OCI-LY3 (cell line): ENCODE data around the gene ELFN2.

Experiments
- H2AFZ ChIP-seq: fragments of 200-600, 300-600 bp; shearing (Covaris generic); 2 replicates; pipeline ENCODE4 v1.6.0; 2014; ENCODE audit warnings: antibody characterized with exemption, low read depth, low read length
- H3K27ac ChIP-seq: fragments of 200-600, 300-600 bp; sonication (generic); 2 replicates; pipeline ENCODE4 v1.5.1; 2014; ENCODE audit warnings: mild to moderate bottlenecking, low read length, moderate library complexity, mixed read lengths
- H3K27me3 ChIP-seq: fragments of 200-600, 300-600 bp; sonication (generic); 2 replicates; pipeline ENCODE4 v1.6.1; 2014; ENCODE audit warnings: low read depth, low read length, mixed read lengths
- H3K36me3 ChIP-seq: fragments of 200-600, 300-600 bp; sonication (generic); replicated peaks from 2 replicates; pipeline ENCODE3; 2014; ENCODE audit warnings: low read depth, low read length, mixed read lengths
- H3K4me1 ChIP-seq: fragments of 300-600, 200-600 bp; sonication (generic); 2 replicates; pipeline ENCODE4 v1.6.1; 2014; ENCODE audit warnings: low read length, mixed read lengths
- H3K4me2 ChIP-seq: fragments of 200-600, 300-600 bp; sonication (generic); 2 replicates; pipeline ENCODE4 v1.6.1; 2014; ENCODE audit warnings: low read length, mixed read lengths
- H3K4me3 ChIP-seq: fragments of 300-600, 200-600 bp; sonication (generic); 2 replicates; pipeline ENCODE4 v1.5.1; 2014; ENCODE audit warnings: antibody characterized with exemption, mild to moderate bottlenecking, low read length, moderate library complexity
- H3K79me2 ChIP-seq: fragments of 300-600, 200-600 bp; shearing (Covaris generic); 2 replicates; pipeline ENCODE4 v1.6.1; 2014; ENCODE audit warnings: mild to moderate bottlenecking, low read length, mixed read lengths
- H3K9ac ChIP-seq: fragments of 300-600, 200-600 bp; shearing (Covaris generic); 2 replicates; pipeline ENCODE4 v1.6.0; 2014; ENCODE audit warnings: mild to moderate bottlenecking, low read length, moderate library complexity
- H3K9me3 ChIP-seq: fragments of 200-600, 300-600 bp; shearing (Covaris generic); 2 replicates; pipeline ENCODE4 v1.6.1; 2014; ENCODE audit warnings: low read length, mixed read lengths; ENCODE audit not compliant: insufficient read depth
- H4K20me1 ChIP-seq: fragments of 200-600, 300-600 bp; sonication (generic); 2 replicates; pipeline ENCODE4 v1.6.1; 2016; ENCODE audit warnings: low read length, mixed read lengths; ENCODE audit not compliant: insufficient read depth
- EZH2phosphoT487 ChIP-seq: fragments of 200-600 bp; shearing (Covaris generic); IDR thresholded peaks from 2 replicates; pipeline ENCODE4 v1.6.1; 2018; ENCODE audit warnings: antibody characterized with exemption, mixed run types, low read depth
- TF ChIP-seq, protein P1 (sequence below): fragments of 200-600, 300-600 bp; sonication (generic); IDR thresholded peaks from 2 replicates; pipeline ENCODE4 v1.5.1; 2014; ENCODE audit warnings: antibody characterized with exemption, low read length, low read depth

ELFN2 gene

GRCh38 chr22:37343348-37343747, 83.9 kb downstream of the ELFN2 start:
- Histone ChIP-seq H3K79me2 (no peaks in the 10 kb centered on the region), H3K9me3 (no peaks in the 10 kb centered on the region), H3K9ac (no peak overlapping the region), H3K4me2 (no peak overlapping the region), H3K27me3 (peaks cover 32% of the 10 kb centered on the region), H4K20me1 (no peaks in the 10 kb centered on the region), H3K4me1 (peaks cover 10% of the 10 kb centered on the region), H3K4me3 (no peak overlapping the region), H3K36me3 (no peaks in the 10 kb centered on the region), H2AFZ (no peak overlapping the region), H3K27ac (no peak overlapping the region)
- TF ChIP-seq, protein P1, sequence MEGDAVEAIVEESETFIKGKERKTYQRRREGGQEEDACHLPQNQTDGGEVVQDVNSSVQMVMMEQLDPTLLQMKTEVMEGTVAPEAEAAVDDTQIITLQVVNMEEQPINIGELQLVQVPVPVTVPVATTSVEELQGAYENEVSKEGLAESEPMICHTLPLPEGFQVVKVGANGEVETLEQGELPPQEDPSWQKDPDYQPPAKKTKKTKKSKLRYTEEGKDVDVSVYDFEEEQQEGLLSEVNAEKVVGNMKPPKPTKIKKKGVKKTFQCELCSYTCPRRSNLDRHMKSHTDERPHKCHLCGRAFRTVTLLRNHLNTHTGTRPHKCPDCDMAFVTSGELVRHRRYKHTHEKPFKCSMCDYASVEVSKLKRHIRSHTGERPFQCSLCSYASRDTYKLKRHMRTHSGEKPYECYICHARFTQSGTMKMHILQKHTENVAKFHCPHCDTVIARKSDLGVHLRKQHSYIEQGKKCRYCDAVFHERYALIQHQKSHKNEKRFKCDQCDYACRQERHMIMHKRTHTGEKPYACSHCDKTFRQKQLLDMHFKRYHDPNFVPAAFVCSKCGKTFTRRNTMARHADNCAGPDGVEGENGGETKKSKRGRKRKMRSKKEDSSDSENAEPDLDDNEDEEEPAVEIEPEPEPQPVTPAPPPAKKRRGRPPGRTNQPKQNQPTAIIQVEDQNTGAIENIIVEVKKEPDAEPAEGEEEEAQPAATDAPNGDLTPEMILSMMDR = no peak
- TF ChIP-seq EZH2phosphoT487 = no peak

GRCh38 chr22:37342065-37342464, 85.2 kb downstream of the ELFN2 start:
- Histone ChIP-seq H2AFZ (no peak overlapping the region), H3K79me2 (no peaks in the 10 kb centered on the region), H3K9ac (no peak overlapping the region), H3K27ac (no peak overlapping the region), H3K4me3 (no peak overlapping the region), H3K27me3 (peaks cover 35% of the 10 kb centered on the region), H3K9me3 (no peaks in the 10 kb centered on the region), H3K4me2 (no peak overlapping the region), H3K36me3 (no peaks in the 10 kb centered on the region), H4K20me1 (no peaks in the 10 kb centered on the region), H3K4me1 (peaks cover 22% of the 10 kb centered on the region)
- TF ChIP-seq, protein P1 = no peak
- no peak for TF ChIP-seq EZH2phosphoT487

- no peak overlapping the region for H3K9ac ChIP-seq
- H3K36me3 ChIP-seq = no peaks in the 10 kb centered on the region
- no peaks in the 10 kb centered on the region for H4K20me1 ChIP-seq
- no peak for TF ChIP-seq EZH2phosphoT487
- TF ChIP-seq, protein P1 = no peak
- H3K79me2 ChIP-seq = no peaks in the 10 kb centered on the region
- peaks cover 45% of the 10 kb centered on the region for H3K27me3 ChIP-seq
- no peaks in the 10 kb centered on the region for H3K9me3 ChIP-seq
- H3K4me2 ChIP-seq = no peak overlapping the region
- H2AFZ ChIP-seq = no peak overlapping the region
- peaks cover 28% of the 10 kb centered on the region for H3K4me1 ChIP-seq
- H3K4me3 ChIP-seq = no peak overlapping the region
- no peak overlapping the region for H3K27ac ChIP-seq
Measured at GRCh38 chr22:37340331-37341262, 86.7 kb downstream of the ELFN2 start.

DNA sequence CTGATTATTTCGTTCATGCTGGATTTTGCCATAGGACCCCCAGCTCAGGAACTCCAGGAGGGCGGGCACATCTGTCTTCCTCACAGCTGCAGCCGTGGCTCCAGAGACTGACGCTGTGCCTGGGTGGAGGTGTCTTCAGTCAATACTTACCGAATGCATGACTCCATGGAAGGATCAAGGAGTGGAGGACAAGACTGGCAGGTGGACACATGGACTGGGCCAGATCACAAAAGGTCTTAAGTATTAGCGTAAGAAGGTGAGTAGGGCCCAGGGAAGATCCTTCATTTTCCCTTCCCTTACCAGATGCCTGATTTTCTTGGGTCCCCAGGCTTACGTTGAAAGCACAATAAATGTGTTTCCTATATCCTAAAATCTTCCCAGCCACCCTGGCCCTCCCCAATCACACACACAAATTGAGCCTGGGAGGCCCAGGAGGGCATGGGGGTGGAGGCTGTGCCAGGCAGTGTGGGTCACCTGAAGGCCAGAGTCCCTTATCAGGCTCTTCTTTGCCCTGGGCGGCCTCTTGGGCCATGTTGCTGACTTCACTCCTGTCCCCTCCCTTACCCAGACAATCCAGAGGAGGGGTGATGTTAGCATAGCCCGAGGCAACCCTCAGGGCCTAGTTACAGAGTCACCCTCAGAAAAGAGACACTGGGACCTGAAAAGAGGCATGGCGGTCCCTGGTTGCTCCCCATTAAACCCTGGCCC, 88.6 kb downstream of the ELFN2 start:
- H3K4me2 ChIP-seq = no peak overlapping the region
- no peaks in the 10 kb centered on the region for H3K9me3 ChIP-seq
- H4K20me1 ChIP-seq = no peaks in the 10 kb centered on the region
- TF ChIP-seq, protein P1 = no peak
- no peak for TF ChIP-seq EZH2phosphoT487
- H3K9ac ChIP-seq = no peak overlapping the region
- H3K36me3 ChIP-seq = no peaks in the 10 kb centered on the region
- H3K4me3 ChIP-seq = no peak overlapping the region
- no peak overlapping the region for H3K27ac ChIP-seq
- no peaks in the 10 kb centered on the region for H3K79me2 ChIP-seq
- H3K27me3 ChIP-seq = peaks cover 52% of the 10 kb centered on the region
- H3K4me1 ChIP-seq = peaks cover 28% of the 10 kb centered on the region
- H2AFZ ChIP-seq = no peak overlapping the region
